ENCODE measurements around the gene MAPK14.

GRCh38 chr6:36025260-36025931, 2.2 kb upstream of the MAPK14 start:
- TF ChIP-seq CTCF (conservative IDR thresholded peaks at IDR 0.05) (no peak), EZH2 (IDR thresholded peaks at IDR 0.05; ENCODE audit: low read depth) (no peak)

All from PC-9 (cell line).